Mesendoderm (in vitro differentiated cells): ENCODE data around the gene IFFO2.

ENCODE experiments used
- DNase-seq: peaks from one replicate; pipeline ENCODE4 v3.0.0; 2013
- H2AK5ac ChIP-seq: 2 replicates; pipeline ENCODE4 v1.6.1; 2013; ENCODE audit warnings: low read length, inconsistent platforms
- H2BK120ac ChIP-seq: 2 replicates; pipeline ENCODE4 v1.6.1; 2013; ENCODE audit warnings: low read depth, mild to moderate bottlenecking, low read length, moderate library complexity, mixed read lengths
- H2BK15ac ChIP-seq: replicated peaks from 2 replicates; pipeline ENCODE4 v1.6.1; 2013; ENCODE audit warnings: low read depth, mild to moderate bottlenecking, moderate library complexity
- H2BK5ac ChIP-seq: 2 replicates; pipeline ENCODE4 v1.6.1; 2013; ENCODE audit warnings: low read length, inconsistent platforms
- H3K18ac ChIP-seq: 2 replicates; pipeline ENCODE4 v1.6.1; 2013; ENCODE audit warnings: mild to moderate bottlenecking, low read length, mixed read lengths
- H3K23ac ChIP-seq: one replicate; pipeline ENCODE4 v1.6.1; 2013; ENCODE audit warnings: low read length
- H3K27ac ChIP-seq: 2 replicates; pipeline ENCODE4 v1.5.1; 2013; ENCODE audit warnings: low read depth, mild to moderate bottlenecking, inconsistent platforms, low read length, moderate library complexity
- H3K27me3 ChIP-seq: 2 replicates; pipeline ENCODE4 v1.6.1; 2013; ENCODE audit warnings: low read length, control low read depth, mild to moderate bottlenecking, inconsistent platforms; ENCODE audit not compliant: insufficient read depth, poor library complexity
- H3K36me3 ChIP-seq: 2 replicates; pipeline ENCODE4 v1.6.1; 2013; ENCODE audit warnings: low read length, inconsistent platforms; ENCODE audit not compliant: control insufficient read depth, insufficient read depth
- H3K4ac ChIP-seq: one replicate; pipeline ENCODE4 v1.6.1; 2013; ENCODE audit warnings: low read depth, mild to moderate bottlenecking, low read length, moderate library complexity
- H3K4me1 ChIP-seq: 2 replicates; pipeline ENCODE4 v1.6.1; 2013; ENCODE audit warnings: low read depth, low read length, inconsistent platforms; ENCODE audit not compliant: control insufficient read depth
- H3K4me2 ChIP-seq: 2 replicates; pipeline ENCODE4 v1.6.1; 2013; ENCODE audit warnings: low read length
- H3K4me3 ChIP-seq: 2 replicates; pipeline ENCODE4 v1.5.1; 2013; ENCODE audit warnings: mild to moderate bottlenecking, low read length
- H3K56ac ChIP-seq: one replicate; pipeline ENCODE4 v1.6.1; 2013; ENCODE audit warnings: low read length
- H3K79me1 ChIP-seq: 2 replicates; pipeline ENCODE4 v1.6.1; 2013; ENCODE audit warnings: low read length, inconsistent platforms
- H3K79me2 ChIP-seq: 2 replicates; pipeline ENCODE4 v1.6.1; 2013; ENCODE audit warnings: mild to moderate bottlenecking, low read length; ENCODE audit not compliant: control insufficient read depth, insufficient read depth
- H3K9ac ChIP-seq: 2 replicates; pipeline ENCODE4 v1.6.1; 2013; ENCODE audit warnings: low read length, inconsistent platforms
- H4K5ac ChIP-seq: one replicate; pipeline ENCODE4 v1.6.1; 2013; ENCODE audit warnings: low read length
- H4K8ac ChIP-seq: one replicate; pipeline ENCODE4 v1.6.1; 2013; ENCODE audit warnings: low read depth, mild to moderate bottlenecking, control low read depth, low read length, moderate library complexity
- WGBS: extraction: QIAGEN DNeasy Blood & Tissue Kit; methylation state at CpG from one replicate; pipeline ENCODE4 v1.1.7; 2013; ENCODE audit warnings: low lambda C conversion rate, missing lambda C conversion rate; ENCODE audit not compliant: insufficient coverage; ENCODE audit errors: extremely low coverage; 5-methylcytosine and 5-hydroxymethylcytosine counted together

Gene IFFO2

GRCh38 chr1:18939398-18940302 lies 16.8 kb downstream of the IFFO2 start:
- H3K27me3 ChIP-seq: no peaks in the 10 kb centered on the region

GRCh38 chr1:18938707-18939070 lies 17.8 kb downstream of the IFFO2 start:
- Histone ChIP-seq H3K27ac (no peak overlapping the region), H4K5ac (no peak overlapping the region), H2BK120ac (no peak overlapping the region), H2BK15ac (no peak overlapping the region), H3K56ac (peak overlapping the region; percentile 17), H2AK5ac (no peak overlapping the region), H3K4me3 (no peak overlapping the region), H3K4me2 (no peak overlapping the region), H3K4ac (no peak overlapping the region), H2BK5ac (no peak overlapping the region), H3K79me1 (peaks cover 1% of the 10 kb centered on the region), H3K4me1 (peaks cover 8% of the 10 kb centered on the region), H3K9ac (no peak overlapping the region), H3K79me2 (peaks cover 3% of the 10 kb centered on the region), H3K18ac (no peak overlapping the region), H3K23ac (no peak overlapping the region), H3K36me3 (no peaks in the 10 kb centered on the region), H3K27me3 (no peaks in the 10 kb centered on the region), H4K8ac (no peak overlapping the region)
- no CpG with 5 or more reads among the region's 2 CpGs for WGBS
- DNase-seq: peak; percentile 49

More at GRCh38 chr1:18939398-18940302, 16.8 kb downstream of the IFFO2 start:
- Histone ChIP-seq H3K79me1 (peaks cover 3% of the 10 kb centered on the region), H3K56ac (no peak overlapping the region), H3K23ac (peak overlapping the region; percentile 4), H4K5ac (no peak overlapping the region), H3K18ac (no peak overlapping the region), H3K9ac (no peak overlapping the region), H3K4ac (no peak overlapping the region), H2AK5ac (no peak overlapping the region), H3K79me2 (peaks cover 3% of the 10 kb centered on the region), H4K8ac (no peak overlapping the region), H3K4me3 (no peak overlapping the region), H2BK5ac (no peak overlapping the region), H3K4me2 (no peak overlapping the region), H3K36me3 (no peaks in the 10 kb centered on the region), H3K27ac (no peak overlapping the region), H2BK15ac (no peak overlapping the region), H2BK120ac (no peak overlapping the region), H3K4me1 (peaks cover 8% of the 10 kb centered on the region)
- WGBS: no CpG with 5 or more reads among the region's 7 CpGs
- no peak for DNase-seq

- H3K4me1 ChIP-seq: peaks cover 8% of the 10 kb centered on the region
- H4K5ac ChIP-seq: no peak overlapping the region
- H4K8ac ChIP-seq: no peak overlapping the region
- peaks cover 3% of the 10 kb centered on the region for H3K79me2 ChIP-seq
- H3K27ac ChIP-seq: no peak overlapping the region
- H3K79me1 ChIP-seq: peaks cover 1% of the 10 kb centered on the region
- H3K4ac ChIP-seq: no peak overlapping the region
- peak; percentile 27 for DNase-seq
- H3K23ac ChIP-seq: no peak overlapping the region
- no peak overlapping the region for H2BK15ac ChIP-seq
- no peak overlapping the region for H3K18ac ChIP-seq
- H2BK5ac ChIP-seq: no peak overlapping the region
- no peak overlapping the region for H2AK5ac ChIP-seq
- no CpG with 5 or more reads among the region's 14 CpGs for WGBS
- no peak overlapping the region for H2BK120ac ChIP-seq
- H3K27me3 ChIP-seq: no peaks in the 10 kb centered on the region
- H3K4me2 ChIP-seq: no peak overlapping the region
- H3K4me3 ChIP-seq: no peak overlapping the region
- H3K9ac ChIP-seq: no peak overlapping the region
- no peak overlapping the region for H3K56ac ChIP-seq
- no peaks in the 10 kb centered on the region for H3K36me3 ChIP-seq
Measured at GRCh38 chr1:18938008-18938706, 18.3 kb downstream of the IFFO2 start.

- Histone ChIP-seq H3K9ac (no peak overlapping the region), H4K8ac (no peak overlapping the region), H2AK5ac (no peak overlapping the region), H3K27me3 (no peaks in the 10 kb centered on the region), H3K36me3 (no peaks in the 10 kb centered on the region), H3K79me1 (peaks cover 1% of the 10 kb centered on the region), H3K79me2 (peaks cover 3% of the 10 kb centered on the region), H3K4me1 (peaks cover 10% of the 10 kb centered on the region), H3K23ac (no peak overlapping the region), H3K4me2 (no peak overlapping the region), H3K18ac (no peak overlapping the region), H2BK5ac (no peak overlapping the region), H3K4ac (no peak overlapping the region), H3K27ac (no peak overlapping the region), H4K5ac (no peak overlapping the region), H2BK120ac (no peak overlapping the region), H3K56ac (no peak overlapping the region), H2BK15ac (no peak overlapping the region), H3K4me3 (no peak overlapping the region)
- no peak for DNase-seq
- WGBS: no CpG with 5 or more reads among the region's 8 CpGs
Measured at GRCh38 chr1:18937539-18937938, 18.9 kb downstream of the IFFO2 start.

GRCh38 chr1:18936814-18937481 lies 19.5 kb downstream of the IFFO2 start:
- WGBS: no CpG with 5 or more reads among the region's 11 CpGs
- Histone ChIP-seq H3K18ac (no peak overlapping the region), H2BK120ac (no peak overlapping the region)

More at GRCh38 chr1:18936814-18937481, 19.5 kb downstream of the IFFO2 start:
- no peak overlapping the region for H3K27ac ChIP-seq
- H3K4me2 ChIP-seq: no peak overlapping the region
- no peak overlapping the region for H3K9ac ChIP-seq
- DNase-seq: peak; percentile 49
- H3K23ac ChIP-seq: no peak overlapping the region
- no peak overlapping the region for H3K56ac ChIP-seq
- peaks cover 13% of the 10 kb centered on the region for H3K4me1 ChIP-seq
- H3K36me3 ChIP-seq: no peaks in the 10 kb centered on the region
- no peak overlapping the region for H2BK15ac ChIP-seq
- H2BK5ac ChIP-seq: no peak overlapping the region
- peaks cover 4% of the 10 kb centered on the region for H3K79me2 ChIP-seq
- no peak overlapping the region for H4K5ac ChIP-seq
- H4K8ac ChIP-seq: no peak overlapping the region
- peaks cover 1% of the 10 kb centered on the region for H3K79me1 ChIP-seq
- no peaks in the 10 kb centered on the region for H3K27me3 ChIP-seq
- no peak overlapping the region for H3K4me3 ChIP-seq
- no peak overlapping the region for H2AK5ac ChIP-seq
- H3K4ac ChIP-seq: no peak overlapping the region
